CD4-positive, CD25-positive, alpha-beta regulatory T cell (primary cell): ENCODE results near the gene ZSCAN23. TPM values are rescaled to one million over a fixed set of nuclear protein-coding genes. Genes with fewer than 3 reads are reported as not detected.

ENCODE experiments used
- ATAC-seq, 2 donors: fragments of 150-1000 bp; cut with Tn5 transposase; one replicate each; pipeline ENCODE4 v1.10.0; 2021; ENCODE audit warnings: low read depth in 2 of 2, moderate number of reproducible peaks in 2 of 2, moderate library complexity in 1 of 2
- DNase-seq, 3 donors: peaks; one replicate each; pipeline versions ENCODE4 v3.0.0 to v3.0.0-alpha.2; 2012 to 2022; ENCODE audit warnings: mixed read lengths in 1 of 3
- H3K27ac ChIP-seq: one replicate; pipeline ENCODE4 v1.7.0; 2013; ENCODE audit warnings: mild to moderate bottlenecking, low read length; ENCODE audit not compliant: insufficient read depth, poor library complexity, severe bottlenecking
- H3K27me3 ChIP-seq: one replicate; pipeline ENCODE4 v1.7.0; 2013; ENCODE audit warnings: low read length; ENCODE audit not compliant: control insufficient read depth, insufficient read depth
- H3K36me3 ChIP-seq: one replicate; pipeline ENCODE4 v1.7.0; 2013; ENCODE audit warnings: mild to moderate bottlenecking, low read length, moderate library complexity; ENCODE audit not compliant: control insufficient read depth, insufficient read depth
- H3K4me1 ChIP-seq: 2 replicates; pipeline ENCODE4 v1.7.0; 2013; ENCODE audit warnings: mild to moderate bottlenecking, low read length; ENCODE audit not compliant: insufficient read depth, control insufficient read depth, poor library complexity, severe bottlenecking
- H3K4me3 ChIP-seq: one replicate; pipeline ENCODE4 v1.7.0; 2013; ENCODE audit warnings: low read depth, mild to moderate bottlenecking, low read length, moderate library complexity
- H3K9me3 ChIP-seq, 2 experiments: 1 replicate in 1 of 2; 2 replicates in 1 of 2; pipeline ENCODE4 v1.7.0; 2013; ENCODE audit warnings: low read length in 2 of 2, mild to moderate bottlenecking in 1 of 2, moderate library complexity in 1 of 2; ENCODE audit not compliant: control insufficient read depth in 2 of 2
- H3K27ac Mint-ChIP-seq, 3 donors: one replicate each; pipeline ENCODE4 v1.8.0; 2020 to 2022; ENCODE audit warnings: mild to moderate bottlenecking in 3 of 3, mixed read lengths in 3 of 3, moderate library complexity in 2 of 3
- H3K27me3 Mint-ChIP-seq: one replicate; pipeline ENCODE4 v1.8.0; 2022; ENCODE audit warnings: mild to moderate bottlenecking, mixed read lengths
- H3K36me3 Mint-ChIP-seq: one replicate; pipeline ENCODE4 v1.8.0; 2020; ENCODE audit warnings: mixed read lengths
- H3K4me1 Mint-ChIP-seq, 4 donors: one replicate each; pipeline ENCODE4 v1.8.0; 2020 to 2022; ENCODE audit warnings: mixed read lengths in 4 of 4, mild to moderate bottlenecking in 1 of 4
- H3K4me3 Mint-ChIP-seq, 4 donors: one replicate each; pipeline ENCODE4 v1.8.0; 2020 to 2022; ENCODE audit warnings: mild to moderate bottlenecking in 4 of 4, mixed read lengths in 4 of 4, moderate library complexity in 3 of 4
- H3K9me3 Mint-ChIP-seq, 7 donors: one replicate each; pipeline ENCODE4 v1.8.0; 2020 to 2022; ENCODE audit warnings: mixed read lengths in 7 of 7, mild to moderate bottlenecking in 3 of 7, moderate library complexity in 2 of 7
- polyA plus RNA-seq, 4 donors: library from polyadenylated mRNA; unstranded; fragments of 300-500 nt; fragmentation: Illumina TruSeq; gene quantifications; one replicate each; pipeline ENCODE4 v1.2.3, GENCODE V29; 2021
- total RNA-seq: library from RNA; stranded (reverse); gene quantifications from one replicate; pipeline ENCODE4 v1.2.3, GENCODE V29; 2022

ZSCAN23 gene
- total and polyA plus RNA-seq, 5 donors from 2014 or later: 0.09 to 0.69 (median 0.13) TPM; not detected in 2

DNA sequence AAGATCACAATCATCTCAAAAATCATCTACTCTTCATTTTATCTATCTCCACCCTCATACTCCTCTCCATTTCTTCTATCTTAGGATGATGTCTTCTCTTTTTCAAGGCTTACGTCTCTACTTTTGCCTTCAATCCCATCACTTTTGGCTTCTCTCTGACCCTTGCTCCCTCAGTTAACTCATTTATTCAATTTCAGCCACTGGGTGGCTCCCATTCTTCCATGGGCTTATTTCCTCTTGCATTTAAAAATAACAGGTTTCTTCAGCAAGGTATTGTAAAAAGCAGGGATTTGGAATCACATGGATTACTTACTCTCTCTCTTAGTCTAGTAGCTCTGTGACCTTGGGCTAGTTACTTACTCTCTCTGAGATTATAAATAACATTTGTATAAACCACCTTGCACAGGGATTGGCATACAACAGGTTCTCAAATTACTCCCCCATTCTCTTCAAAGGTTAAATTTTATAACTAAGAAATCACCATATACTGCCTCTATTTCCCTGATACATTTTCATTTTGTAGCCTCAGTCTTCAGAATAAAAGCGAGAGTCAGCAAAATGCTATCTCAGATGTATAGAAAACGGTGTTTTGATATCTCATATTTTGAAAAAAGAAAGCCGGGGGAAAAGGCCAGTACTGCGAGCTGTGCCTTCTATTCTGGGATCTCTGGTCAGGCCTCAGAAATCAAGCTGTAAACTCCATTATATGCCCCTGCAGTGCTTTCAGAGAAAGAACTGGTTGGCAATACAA is 49.2 kb downstream of the ZSCAN23 start:
- H3K27ac Mint-ChIP-seq: peak overlapping the region in 1 of 3 donors; percentile 61
- no peaks in the 10 kb centered on the region for H3K27me3 Mint-ChIP-seq
- H3K9me3 Mint-ChIP-seq: peaks cover 0 to 5% (median 0%) of the 10 kb centered on the region in 7 donors
- Histone ChIP-seq H3K36me3 (peaks cover 51% of the 10 kb centered on the region), H3K4me3 (no peak overlapping the region), H3K27ac (no peak overlapping the region), H3K9me3 (peaks cover 0 to 3% of the 10 kb centered on the region in 2 experiments), H3K4me1 (peaks cover 19% of the 10 kb centered on the region), H3K27me3 (no peaks in the 10 kb centered on the region)
- peaks cover 10 to 52% (median 41%) of the 10 kb centered on the region in 4 donors for H3K4me1 Mint-ChIP-seq
- DNase-seq (no peak), ATAC-seq (no peak)
- H3K4me3 Mint-ChIP-seq: peak overlapping the region in 2 of 4 donors; percentile 20 to 38
- peaks cover 73% of the 10 kb centered on the region for H3K36me3 Mint-ChIP-seq

DNA sequence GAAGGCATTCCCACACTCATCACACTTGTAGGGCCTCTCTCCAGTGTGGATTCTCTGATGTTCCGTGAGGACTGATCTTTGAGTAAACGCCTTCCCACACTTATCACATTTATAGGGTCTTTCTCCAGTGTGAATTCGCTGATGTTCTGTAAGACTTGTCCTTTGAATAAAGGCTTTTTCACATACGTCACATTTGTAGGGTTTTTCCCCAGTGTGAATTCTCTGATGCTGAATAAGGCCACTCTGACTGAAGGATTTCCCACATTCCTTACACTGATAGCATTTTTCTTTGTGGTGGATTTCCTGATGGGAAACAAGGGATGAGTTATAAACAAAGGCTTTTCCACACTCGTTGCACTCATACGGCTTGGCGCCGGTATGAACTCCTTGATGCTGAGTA is 52.6 kb downstream of the ZSCAN23 start:
- Histone ChIP-seq H3K9me3 (peaks cover 0 to 3% of the 10 kb centered on the region in 2 experiments), H3K4me1 (no peaks in the 10 kb centered on the region), H3K27ac (no peak overlapping the region), H3K36me3 (peaks cover 46% of the 10 kb centered on the region), H3K27me3 (no peaks in the 10 kb centered on the region), H3K4me3 (no peak overlapping the region)
- peaks cover 0 to 5% (median 0%) of the 10 kb centered on the region in 7 donors for H3K9me3 Mint-ChIP-seq
- DNase-seq (no peak), ATAC-seq (no peak)
- H3K4me1 Mint-ChIP-seq: peaks cover 6 to 34% (median 26%) of the 10 kb centered on the region in 4 donors
- no peak overlapping the region for H3K4me3 Mint-ChIP-seq
- H3K27ac Mint-ChIP-seq: peak overlapping the region in 1 of 3 donors; percentile 76
- H3K36me3 Mint-ChIP-seq: peaks cover 66% of the 10 kb centered on the region
- no peaks in the 10 kb centered on the region for H3K27me3 Mint-ChIP-seq

DNA sequence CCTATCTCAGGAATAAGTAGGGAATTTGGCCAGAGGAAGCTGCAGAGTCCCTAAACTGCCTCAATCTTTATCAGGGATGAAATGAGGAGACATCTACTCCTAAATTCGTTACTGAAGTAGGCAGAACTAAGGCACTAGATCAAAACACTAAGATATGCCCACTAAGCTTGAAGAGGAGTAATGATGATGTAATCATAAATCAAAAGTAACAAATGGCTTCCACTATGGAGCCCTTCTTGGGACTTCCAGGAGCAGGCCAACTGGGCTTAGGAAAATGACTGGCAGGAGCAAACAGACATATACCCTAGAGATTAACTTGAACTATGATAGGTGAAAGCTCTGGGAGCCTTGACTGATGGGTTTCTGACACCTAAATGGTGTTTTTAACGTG is 59.2 kb downstream of the ZSCAN23 start:
- peaks cover 0 to under 1% of the 10 kb centered on the region in 2 experiments for H3K9me3 ChIP-seq
- H3K36me3 ChIP-seq: peaks cover 39% of the 10 kb centered on the region
- Mint-ChIP-seq H3K36me3 (peaks cover 47% of the 10 kb centered on the region), H3K27me3 (no peaks in the 10 kb centered on the region), H3K4me3 (no peak overlapping the region), H3K27ac (peak overlapping the region in 2 of 3 donors; percentile 10 to 16), H3K4me1 (peaks cover 0 to 27% (median 16%) of the 10 kb centered on the region in 4 donors), H3K9me3 (peaks cover 0 to 4% (median 0%) of the 10 kb centered on the region in 7 donors)
- H3K27me3 ChIP-seq: no peaks in the 10 kb centered on the region
- DNase-seq (no peak), ATAC-seq (no peak)
- no peak overlapping the region for H3K4me3 ChIP-seq
- H3K27ac ChIP-seq: no peak overlapping the region
- no peaks in the 10 kb centered on the region for H3K4me1 ChIP-seq

DNA sequence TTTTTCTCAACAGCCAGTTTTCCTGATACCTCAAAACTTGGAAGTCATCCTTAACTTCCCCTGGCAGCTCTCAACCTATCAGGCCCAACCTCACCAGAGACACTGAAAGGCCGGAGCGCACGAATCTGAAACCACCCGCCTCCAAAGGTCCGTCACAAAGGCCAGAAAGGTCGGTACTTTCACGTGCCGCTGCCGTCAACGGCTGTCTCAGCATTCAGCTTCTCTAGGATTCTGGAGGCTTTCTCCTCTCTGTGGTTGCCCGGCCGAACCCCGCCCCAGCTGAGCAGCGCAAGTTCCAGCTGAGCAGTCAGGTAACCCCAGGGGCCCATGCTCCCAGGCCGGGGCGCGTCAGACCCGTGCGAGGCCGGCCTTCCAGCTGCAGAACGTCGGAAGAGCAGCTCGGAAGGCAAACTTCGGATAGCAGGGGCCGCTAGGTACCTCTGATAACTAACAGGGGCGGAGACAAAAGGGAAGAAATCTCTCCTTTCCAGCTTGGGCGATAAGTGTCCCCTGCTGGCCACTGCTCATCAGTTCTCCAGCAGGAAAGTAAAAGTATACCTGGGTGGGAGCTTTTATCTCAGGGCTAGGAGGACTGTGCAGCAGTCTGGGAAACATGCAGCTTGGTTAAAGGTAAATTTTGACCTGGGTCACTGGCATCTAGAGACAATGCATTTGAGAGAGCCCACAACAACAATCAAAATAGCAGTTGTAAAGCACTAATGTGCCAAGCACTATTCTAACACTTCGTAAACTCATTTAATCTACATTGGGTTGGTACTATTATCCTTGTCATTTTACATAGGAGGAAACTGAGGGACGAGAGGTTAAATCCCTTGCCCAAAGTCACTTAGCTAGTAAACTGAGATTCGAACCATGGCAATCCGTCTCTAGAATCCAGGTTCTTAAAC is 59.8 kb downstream of the ZSCAN23 start:
- H3K36me3 Mint-ChIP-seq: peaks cover 43% of the 10 kb centered on the region

More for the DNA sequence above, 59.8 kb downstream of the ZSCAN23 start:
- DNase-seq (peak in 2 of 3 donors; percentile 17 to 65), ATAC-seq (peak; percentile 60 to 76)
- Histone ChIP-seq H3K4me1 (no peaks in the 10 kb centered on the region), H3K27ac (no peak overlapping the region), H3K4me3 (peak overlapping the region; percentile 46), H3K27me3 (no peaks in the 10 kb centered on the region), H3K9me3 (peaks cover 3 to 6% of the 10 kb centered on the region in 2 experiments), H3K36me3 (peaks cover 37% of the 10 kb centered on the region)
- H3K4me3 Mint-ChIP-seq: peak overlapping the region; percentile 41 to 81 (median 63)
- peaks cover 0 to 4% (median 0%) of the 10 kb centered on the region in 7 donors for H3K9me3 Mint-ChIP-seq
- peak overlapping the region; percentile 33 to 84 (median 71) for H3K27ac Mint-ChIP-seq
- H3K27me3 Mint-ChIP-seq: no peaks in the 10 kb centered on the region
- H3K4me1 Mint-ChIP-seq: peaks cover 0 to 25% (median 14%) of the 10 kb centered on the region in 4 donors

Other genes with a start within 250 kb of the ZSCAN23 start
- 0.91 TPM for gene ZSCAN9, start 218.2 kb downstream of the ZSCAN23 start, total RNA-seq
- gene ZSCAN9, start 218.2 kb downstream of the ZSCAN23 start, polyA plus RNA-seq: 1 to 10 TPM; 2.4 to 6.4 (median 3.7) TPM
- 2.1 TPM for gene ZKSCAN4, start 191.2 kb downstream of the ZSCAN23 start, total RNA-seq
- gene ZKSCAN4, start 191.2 kb downstream of the ZSCAN23 start, polyA plus RNA-seq: 1 to 10 TPM; 2.1 to 6.3 (median 3.4) TPM
- gene NKAPL, start 184.2 kb downstream of the ZSCAN23 start, total RNA-seq: not detected
- gene NKAPL, start 184.2 kb downstream of the ZSCAN23 start, polyA plus RNA-seq: under 1 TPM in 2 of 4 donors, not detected in 2; 0.14 to 0.30 TPM
- 9.6 TPM for gene ZSCAN26, start 176.3 kb downstream of the ZSCAN23 start, total RNA-seq
- gene ZSCAN26, start 176.3 kb downstream of the ZSCAN23 start, polyA plus RNA-seq: 10 to 100 TPM; 14.9 to 19.1 (median 17.7) TPM
- gene PGBD1, start 161.9 kb downstream of the ZSCAN23 start, total RNA-seq: 1.0 TPM
- under 1 TPM; 0.09 to 0.55 (median 0.36) TPM for gene PGBD1, start 161.9 kb downstream of the ZSCAN23 start, polyA plus RNA-seq
- 0.52 TPM for gene ZSCAN31, start 107.3 kb downstream of the ZSCAN23 start, total RNA-seq
- gene ZSCAN31, start 107.3 kb downstream of the ZSCAN23 start, polyA plus RNA-seq: under 1 TPM in 1 of 4 donors, not detected in 3; 0.34 TPM
- gene ZKSCAN3, start 93.5 kb downstream of the ZSCAN23 start, total RNA-seq: 2.3 TPM
- 1 to 10 TPM; 1.5 to 3.6 (median 3.1) TPM for gene ZKSCAN3, start 93.5 kb downstream of the ZSCAN23 start, polyA plus RNA-seq
- gene ZSCAN12, start 43.7 kb downstream of the ZSCAN23 start, total RNA-seq: 2.7 TPM
- gene ZSCAN12, start 43.7 kb downstream of the ZSCAN23 start, polyA plus RNA-seq: 1 to 10 TPM; 1.2 to 2.2 (median 1.7) TPM
- not detected for gene GPX6, start 72.3 kb upstream of the ZSCAN23 start, total RNA-seq
- gene GPX6, start 72.3 kb upstream of the ZSCAN23 start, polyA plus RNA-seq: not detected
- gene GPX5, start 82.4 kb upstream of the ZSCAN23 start, total RNA-seq: not detected
- gene GPX5, start 82.4 kb upstream of the ZSCAN23 start, polyA plus RNA-seq: not detected